ENCODE results near the gene TLCD3B. TPM values are rescaled to one million over a fixed set of nuclear protein-coding genes. Genes with fewer than 3 reads are reported as not detected.

TLCD3B gene
- total and polyA plus RNA-seq, 2 of the 4 experiments (the other 2 are of a cell fraction) = 0.19 TPM; not detected in 1

GRCh38 chr16:29990034-29990433, 41.0 kb downstream of the TLCD3B start:
- POLR2A ChIA-PET (ENCODE audit: unreplicated experiment) = no interaction called here
- dilution Hi-C loops (cut with HindIII; ENCODE audit: low sequenced_read_pairs, unreplicated experiment) (no loop called here), in situ Hi-C loops (cut with MboI; ENCODE audit: low sequenced_read_pairs) (no loop called here), intact Hi-C loops (cut with micrococcal nuclease) (no loop called here)
- H4K91ac ChIP-seq (ENCODE audit: insufficient read depth, low read depth, low read length) = no peak overlapping the region
- H2BK20ac ChIP-seq (ENCODE audit: low read depth, low read length) = no peak overlapping the region
- H2BK120ac ChIP-seq (ENCODE audit: low read depth, low read length) = no peak overlapping the region
- no peak overlapping the region for H3K18ac ChIP-seq (ENCODE audit: low read depth, low read length)
- no peak overlapping the region for H3K4ac ChIP-seq (ENCODE audit: low read depth, low read length)
- H2BK15ac ChIP-seq (ENCODE audit: low read depth, low read length) = no peak overlapping the region
- H3K4me2 ChIP-seq (ENCODE audit: low read depth, low read length) = no peak overlapping the region
- H3K9me3 ChIP-seq (ENCODE audit: control insufficient read depth, insufficient read depth, low read length) = no peaks in the 10 kb centered on the region
- WGBS, 2 experiments (ENCODE audit: extremely low coverage in 2 of 2, insufficient read length in 1 of 2) = no CpG with 5 or more reads among the region's 2 CpGs
- no peak overlapping the region for H2AK9ac ChIP-seq (replicated peaks; ENCODE audit: low read depth, low read length, poor library complexity)
- H3K27ac ChIP-seq (ENCODE audit: insufficient read depth, low read length) = no peak overlapping the region
- no peak overlapping the region for H2AFZ ChIP-seq (replicated peaks; ENCODE audit: low read length, poor library complexity)
- H4K20me1 ChIP-seq (ENCODE audit: insufficient read depth, low read length) = no peaks in the 10 kb centered on the region
- H4K8ac ChIP-seq (ENCODE audit: low read depth in 2 of 2, low read length in 2 of 2) = no peak overlapping the region
- BruUV-seq (replicated peaks) = no TSS peak
- no peak for TF ChIP-seq RFX5 (IDR thresholded peaks at IDR 0.05; ENCODE audit: low read depth, low read length)
- TF ChIP-seq MXI1 (IDR thresholded peaks at IDR 0.05; ENCODE audit: borderline replicate concordance, low read depth, low read length) = no peak
- H3K79me1 ChIP-seq (ENCODE audit: low read depth in 1 of 2, low read length in 2 of 2) = peaks cover 0 to 20% of the 10 kb centered on the region in 2 experiments; a peak in 3 of 4 replicates
- no peak overlapping the region for H3K4me3 ChIP-seq (ENCODE audit: insufficient read depth, low read depth, low read length)
- ATAC-seq (ENCODE audit: low read depth) (no peak), DNase-seq (no peak)
- no peaks in the 10 kb centered on the region for H3K27me3 ChIP-seq (ENCODE audit: control insufficient read depth, insufficient read depth, low read length)
- no peak overlapping the region for H2BK5ac ChIP-seq (ENCODE audit: low read depth, low read length, poor library complexity, severe bottlenecking)
- peaks cover 4% of the 10 kb centered on the region; the same call in 1 of the 2 replicates for H3K4me1 ChIP-seq (ENCODE audit: control insufficient read depth, insufficient read depth, low read length)
- no peak overlapping the region for H3K23ac ChIP-seq (ENCODE audit: low read depth, low read length)
- no peak overlapping the region for H3K56ac ChIP-seq (ENCODE audit: extremely low read depth, insufficient read depth, low read length)
- H3K14ac ChIP-seq (replicated peaks; ENCODE audit: low read depth, low read length) = no peak overlapping the region
- H3K36me3 ChIP-seq (ENCODE audit: control insufficient read depth, insufficient read depth, low read length) = peaks cover 59% of the 10 kb centered on the region
- no peak overlapping the region for H3K9ac ChIP-seq (ENCODE audit: low read depth, low read length)
- H3K9me1 ChIP-seq (ENCODE audit: insufficient read depth, low read length) = no peaks in the 10 kb centered on the region
- H2AK5ac ChIP-seq (ENCODE audit: low read depth, low read length) = no peak overlapping the region
- no peak overlapping the region for H4K5ac ChIP-seq (ENCODE audit: low read depth, low read length)
- CTCF ChIA-PET = no interaction called here
